ENCODE data around the gene CDC27.

DNA sequence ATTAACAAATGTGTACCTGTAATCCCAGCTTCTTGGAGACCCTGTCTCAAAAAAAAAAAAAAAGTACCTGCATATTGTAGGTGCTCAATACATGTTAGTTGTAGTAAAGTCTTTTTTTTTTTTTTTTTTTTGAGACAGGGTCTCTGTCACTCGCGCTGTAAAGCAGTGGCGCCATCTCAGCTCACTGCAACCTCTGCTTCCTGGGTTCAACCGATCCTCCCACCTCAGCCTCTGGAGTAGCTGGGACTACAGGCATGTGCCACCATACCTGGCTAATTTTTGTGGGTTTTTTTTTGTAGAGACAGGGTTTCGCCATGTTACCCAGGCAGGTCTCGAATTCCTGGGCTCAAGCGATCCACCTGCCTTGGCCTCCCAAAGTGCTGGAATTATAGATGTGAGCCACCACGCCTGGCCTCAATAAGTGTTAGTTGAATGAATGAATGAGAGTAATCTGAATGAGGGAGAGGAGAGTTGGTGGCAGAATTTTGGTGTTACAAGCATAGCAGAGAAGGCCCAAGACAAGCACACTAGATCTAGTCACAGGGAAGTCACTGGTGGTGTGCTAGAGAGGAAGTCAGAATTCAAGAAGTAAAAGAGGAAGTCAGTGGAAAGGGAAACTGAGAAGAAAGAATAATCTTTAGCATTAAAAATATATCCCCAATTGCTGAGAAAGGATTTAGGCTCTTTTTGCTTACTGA is 10.7 kb upstream of the CDC27 start:
- TF ChIP-seq, protein P1, sequence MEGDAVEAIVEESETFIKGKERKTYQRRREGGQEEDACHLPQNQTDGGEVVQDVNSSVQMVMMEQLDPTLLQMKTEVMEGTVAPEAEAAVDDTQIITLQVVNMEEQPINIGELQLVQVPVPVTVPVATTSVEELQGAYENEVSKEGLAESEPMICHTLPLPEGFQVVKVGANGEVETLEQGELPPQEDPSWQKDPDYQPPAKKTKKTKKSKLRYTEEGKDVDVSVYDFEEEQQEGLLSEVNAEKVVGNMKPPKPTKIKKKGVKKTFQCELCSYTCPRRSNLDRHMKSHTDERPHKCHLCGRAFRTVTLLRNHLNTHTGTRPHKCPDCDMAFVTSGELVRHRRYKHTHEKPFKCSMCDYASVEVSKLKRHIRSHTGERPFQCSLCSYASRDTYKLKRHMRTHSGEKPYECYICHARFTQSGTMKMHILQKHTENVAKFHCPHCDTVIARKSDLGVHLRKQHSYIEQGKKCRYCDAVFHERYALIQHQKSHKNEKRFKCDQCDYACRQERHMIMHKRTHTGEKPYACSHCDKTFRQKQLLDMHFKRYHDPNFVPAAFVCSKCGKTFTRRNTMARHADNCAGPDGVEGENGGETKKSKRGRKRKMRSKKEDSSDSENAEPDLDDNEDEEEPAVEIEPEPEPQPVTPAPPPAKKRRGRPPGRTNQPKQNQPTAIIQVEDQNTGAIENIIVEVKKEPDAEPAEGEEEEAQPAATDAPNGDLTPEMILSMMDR (conservative IDR thresholded peaks at IDR 0.05; ENCODE audit: low read depth, low read length), result no peak
- TF ChIP-seq EZH2 (IDR thresholded peaks at IDR 0.05; ENCODE audit: borderline replicate concordance, low read depth, low read length, poor library complexity, severe bottlenecking), result no peak
